Progenitor cell of endocrine pancreas (in vitro differentiated cells): ENCODE data around the gene CDH4. TPM values are rescaled to one million over a fixed set of nuclear protein-coding genes. Genes with fewer than 3 reads are reported as not detected.

ENCODE experiments used
- DNase-seq: peaks from one replicate; pipeline ENCODE4 v3.0.0; 2021; ENCODE audit warnings: low spot score; ENCODE audit not compliant: unreplicated experiment
- H3K27ac Mint-ChIP-seq: 2 replicates; pipeline ENCODE4 v1.8.0; 2021; ENCODE audit warnings: mild to moderate bottlenecking, moderate library complexity, mixed read lengths
- H3K27me3 Mint-ChIP-seq: 2 replicates; pipeline ENCODE4 v1.8.0; 2021; ENCODE audit warnings: mixed read lengths
- H3K36me3 Mint-ChIP-seq: 2 replicates; pipeline ENCODE4 v1.8.0; 2022; ENCODE audit warnings: mixed read lengths; ENCODE audit not compliant: insufficient read depth
- H3K4me1 Mint-ChIP-seq: 2 replicates; pipeline ENCODE4 v1.8.0; 2021; ENCODE audit warnings: low read depth, mixed read lengths
- H3K4me3 Mint-ChIP-seq: 2 replicates; pipeline ENCODE4 v1.8.0; 2021; ENCODE audit warnings: low read depth, mild to moderate bottlenecking, moderate library complexity, mixed read lengths
- H3K9me3 Mint-ChIP-seq: 2 replicates; pipeline ENCODE4 v1.8.0; 2021; ENCODE audit warnings: low read depth, mixed read lengths
- total RNA-seq: library from RNA; stranded (reverse); gene quantifications from 2 replicates; pipeline ENCODE4 v1.2.1, GENCODE V29; 2021
- TF ChIP-seq, protein P1 (sequence below): fragments of 200-600 bp; sonication (generic); IDR thresholded peaks from one replicate; pipeline ENCODE4 v1.5.0; 2021; ENCODE audit warnings: antibody characterized with exemption, mild to moderate bottlenecking; ENCODE audit not compliant: unreplicated experiment

The CDH4 gene
- total RNA-seq, 1 donor from 2014 or later, result 0.43 TPM

DNA sequence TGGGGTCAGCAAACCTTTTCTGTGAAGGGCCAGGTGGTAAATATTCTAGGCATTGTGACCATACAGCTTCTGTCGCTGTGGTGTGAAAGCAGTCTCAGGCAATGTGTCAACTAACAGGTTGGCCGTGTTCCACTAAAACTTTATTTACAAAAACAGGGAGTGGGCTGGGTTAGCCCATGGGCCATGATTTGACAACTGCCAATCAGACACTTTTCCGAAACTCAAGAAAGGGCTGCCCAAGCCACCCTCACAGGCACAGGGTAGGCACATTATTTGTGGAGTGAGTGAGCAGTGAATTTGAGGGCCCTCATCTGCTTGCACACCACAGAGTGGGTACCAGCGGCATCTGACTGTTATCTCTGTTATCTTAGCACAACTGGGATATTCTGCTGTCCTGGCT is 523.4 kb downstream of the CDH4 start:
- Mint-ChIP-seq H3K27ac (no peak overlapping the region), H3K36me3 (no peaks in the 10 kb centered on the region)

DNA sequence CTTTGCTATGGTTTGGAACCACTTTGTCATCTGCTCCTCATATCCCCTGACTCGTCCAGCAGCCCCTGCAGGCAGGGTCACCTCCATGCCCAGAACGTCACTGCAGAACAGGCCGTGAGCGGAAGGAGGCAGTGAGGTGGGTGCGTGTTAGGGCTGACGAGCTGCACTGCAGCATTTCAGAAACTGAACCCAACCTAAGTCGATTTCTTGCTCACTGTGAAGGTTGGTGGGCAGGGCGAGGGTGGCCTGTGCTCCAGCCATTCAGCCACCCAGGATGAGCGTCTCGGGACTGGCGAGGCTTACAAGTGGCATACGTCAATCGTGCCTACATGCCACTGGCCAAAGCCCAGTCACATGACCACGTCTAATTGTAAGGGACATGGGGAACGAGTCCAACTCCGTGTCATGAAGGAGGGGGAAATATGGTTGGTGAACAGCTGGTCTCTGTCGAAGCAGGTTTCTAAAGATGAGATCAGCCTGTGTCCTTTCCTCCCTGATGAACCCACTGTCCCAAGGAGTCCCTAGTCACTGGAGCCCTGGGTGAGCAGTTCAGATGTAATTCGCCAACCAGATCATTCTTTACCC is 524.5 kb downstream of the CDH4 start:
- Mint-ChIP-seq H3K27me3 (peaks cover 11% of the 10 kb centered on the region), H3K27ac (no peak overlapping the region)

More for the DNA sequence above, 523.4 kb downstream of the CDH4 start:
- H3K4me3 Mint-ChIP-seq, result no peak overlapping the region
- H3K27me3 Mint-ChIP-seq, result peaks cover 9% of the 10 kb centered on the region
- TF ChIP-seq, protein P1, sequence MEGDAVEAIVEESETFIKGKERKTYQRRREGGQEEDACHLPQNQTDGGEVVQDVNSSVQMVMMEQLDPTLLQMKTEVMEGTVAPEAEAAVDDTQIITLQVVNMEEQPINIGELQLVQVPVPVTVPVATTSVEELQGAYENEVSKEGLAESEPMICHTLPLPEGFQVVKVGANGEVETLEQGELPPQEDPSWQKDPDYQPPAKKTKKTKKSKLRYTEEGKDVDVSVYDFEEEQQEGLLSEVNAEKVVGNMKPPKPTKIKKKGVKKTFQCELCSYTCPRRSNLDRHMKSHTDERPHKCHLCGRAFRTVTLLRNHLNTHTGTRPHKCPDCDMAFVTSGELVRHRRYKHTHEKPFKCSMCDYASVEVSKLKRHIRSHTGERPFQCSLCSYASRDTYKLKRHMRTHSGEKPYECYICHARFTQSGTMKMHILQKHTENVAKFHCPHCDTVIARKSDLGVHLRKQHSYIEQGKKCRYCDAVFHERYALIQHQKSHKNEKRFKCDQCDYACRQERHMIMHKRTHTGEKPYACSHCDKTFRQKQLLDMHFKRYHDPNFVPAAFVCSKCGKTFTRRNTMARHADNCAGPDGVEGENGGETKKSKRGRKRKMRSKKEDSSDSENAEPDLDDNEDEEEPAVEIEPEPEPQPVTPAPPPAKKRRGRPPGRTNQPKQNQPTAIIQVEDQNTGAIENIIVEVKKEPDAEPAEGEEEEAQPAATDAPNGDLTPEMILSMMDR, result no peak
- no peak for DNase-seq
- no peaks in the 10 kb centered on the region for H3K4me1 Mint-ChIP-seq
- H3K9me3 Mint-ChIP-seq, result no peaks in the 10 kb centered on the region

DNA sequence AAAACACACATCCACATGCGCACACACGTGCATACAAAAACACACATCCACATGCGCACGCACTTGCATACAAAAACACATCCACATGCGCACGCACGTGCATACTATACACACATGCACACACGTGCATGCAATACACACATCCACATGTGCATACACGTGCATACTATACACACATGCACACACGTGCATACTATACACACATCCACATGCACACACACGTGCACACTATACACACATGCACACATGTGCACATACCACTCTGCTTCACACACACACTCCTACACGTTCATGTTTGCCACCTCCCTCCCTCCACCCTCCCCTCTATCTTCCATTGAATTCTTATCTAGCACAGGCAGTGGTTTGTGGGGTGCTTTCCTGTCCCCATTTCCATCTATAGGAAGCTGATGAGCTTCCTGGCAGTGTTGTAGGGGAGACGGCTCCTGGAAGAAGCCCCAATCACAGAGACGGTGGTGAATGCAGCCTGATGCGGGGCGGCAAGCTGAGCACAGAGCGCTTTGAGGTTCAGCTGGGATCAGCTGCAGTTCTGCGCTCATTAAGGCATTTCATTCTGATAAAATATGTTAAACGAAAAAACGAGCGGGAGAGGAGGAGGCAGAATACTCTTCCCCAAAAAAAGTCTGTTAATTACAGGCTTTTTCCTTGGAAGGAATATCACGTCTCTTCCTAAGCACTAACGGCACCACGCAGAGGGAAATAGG is 525.9 kb downstream of the CDH4 start:
- Mint-ChIP-seq H3K27ac (no peak overlapping the region), H3K36me3 (no peaks in the 10 kb centered on the region), H3K4me3 (no peak overlapping the region), H3K4me1 (no peaks in the 10 kb centered on the region), H3K27me3 (peaks cover 13% of the 10 kb centered on the region), H3K9me3 (peaks cover 5% of the 10 kb centered on the region)
- TF ChIP-seq, protein P1, result no peak
- DNase-seq, result no peak

More for the DNA sequence above, 524.5 kb downstream of the CDH4 start:
- no peak overlapping the region for H3K4me3 Mint-ChIP-seq
- no peak for DNase-seq
- no peaks in the 10 kb centered on the region for H3K36me3 Mint-ChIP-seq
- no peaks in the 10 kb centered on the region for H3K4me1 Mint-ChIP-seq
- peaks cover 3% of the 10 kb centered on the region for H3K9me3 Mint-ChIP-seq
- TF ChIP-seq, protein P1, result no peak

DNA sequence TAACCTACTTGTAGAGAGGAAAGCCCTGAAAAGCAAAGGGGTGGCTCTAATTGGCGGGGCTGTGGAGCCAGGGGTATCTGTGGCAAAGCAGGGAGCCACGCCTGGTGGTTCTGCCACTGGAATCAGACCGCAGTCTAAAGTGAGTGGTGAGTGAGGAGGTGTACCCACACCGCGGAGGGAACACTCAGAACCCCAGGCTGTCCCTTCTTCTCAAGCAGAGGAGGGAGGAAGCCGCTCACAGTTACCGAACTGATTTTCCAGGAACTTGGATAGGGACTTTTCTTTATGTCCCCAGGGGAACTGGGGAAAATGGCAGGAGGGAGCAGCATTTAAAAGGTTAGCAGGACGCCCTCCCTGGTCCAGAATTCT is 526.4 kb downstream of the CDH4 start:
- Mint-ChIP-seq H3K36me3 (no peaks in the 10 kb centered on the region), H3K27me3 (peaks cover 13% of the 10 kb centered on the region), H3K4me1 (no peaks in the 10 kb centered on the region), H3K27ac (no peak overlapping the region), H3K9me3 (peaks cover 5% of the 10 kb centered on the region), H3K4me3 (no peak overlapping the region)
- TF ChIP-seq, protein P1, result no peak
- no peak for DNase-seq

DNA sequence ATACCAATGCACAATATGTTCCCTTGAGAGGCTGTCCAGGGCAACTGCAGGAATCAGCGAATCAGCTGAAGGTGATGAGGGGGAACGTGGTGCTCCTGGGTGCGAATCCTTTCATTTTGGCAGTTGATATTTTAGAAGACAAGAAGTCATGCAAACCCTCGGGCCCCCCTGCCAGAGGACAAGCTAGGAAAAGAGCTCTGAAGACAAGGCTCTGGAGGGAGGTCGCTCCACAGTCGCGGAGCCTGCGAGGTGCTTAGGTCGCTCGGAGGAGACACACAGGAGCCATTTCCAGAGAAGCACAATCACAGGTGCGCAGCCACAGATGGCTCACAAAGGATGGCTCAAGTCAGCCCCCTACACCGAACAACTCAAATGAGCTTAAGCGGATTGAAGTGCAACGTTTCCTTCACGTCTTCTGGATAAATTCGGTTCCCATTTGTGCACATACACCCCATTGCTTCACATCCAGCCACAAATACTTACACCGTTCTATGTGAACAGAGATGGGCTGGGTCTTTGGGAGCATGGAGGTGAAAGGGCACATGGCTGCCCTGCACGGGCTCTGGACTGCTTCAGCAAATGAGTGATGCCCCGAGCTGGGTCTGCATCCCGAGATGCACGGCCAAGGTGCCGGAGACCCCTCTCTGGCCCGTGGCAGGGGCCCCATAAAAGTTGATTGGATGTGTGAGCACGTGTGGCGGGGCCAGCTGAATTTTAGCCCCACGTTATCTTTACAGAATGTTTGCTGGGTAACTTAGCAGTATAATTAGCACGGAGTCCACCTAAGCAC is 527.3 kb downstream of the CDH4 start:
- Mint-ChIP-seq H3K4me1 (no peaks in the 10 kb centered on the region), H3K9me3 (peaks cover 5% of the 10 kb centered on the region), H3K27me3 (peaks cover 13% of the 10 kb centered on the region), H3K4me3 (no peak overlapping the region), H3K27ac (no peak overlapping the region), H3K36me3 (no peaks in the 10 kb centered on the region)
- TF ChIP-seq, protein P1, result no peak
- DNase-seq, result no peak
